HUES64 (cell line): ENCODE measurements around the gene KLRG1.

ENCODE experiments used
- H3K27ac ChIP-seq: 2 replicates; pipeline ENCODE4 v1.7.0; 2013; ENCODE audit warnings: low read depth, low read length, inconsistent platforms
- H3K27me3 ChIP-seq: 2 replicates; pipeline ENCODE4 v1.6.1; 2013; ENCODE audit warnings: mild to moderate bottlenecking, low read length; ENCODE audit not compliant: insufficient read depth
- H3K36me3 ChIP-seq: 2 replicates; pipeline ENCODE4 v1.6.1; 2013; ENCODE audit warnings: mild to moderate bottlenecking, low read length; ENCODE audit not compliant: insufficient read depth
- H3K4me1 ChIP-seq: 2 replicates; pipeline ENCODE4 v1.6.1; 2013; ENCODE audit warnings: mild to moderate bottlenecking, low read length, moderate library complexity; ENCODE audit not compliant: insufficient read depth
- H3K4me3 ChIP-seq: 2 replicates; pipeline ENCODE4 v1.5.1; 2013; ENCODE audit warnings: mild to moderate bottlenecking, low read length, moderate library complexity
- H3K9ac ChIP-seq: 2 replicates; pipeline ENCODE4 v1.6.1; 2013; ENCODE audit warnings: mild to moderate bottlenecking, low read depth, low read length
- H3K9me3 ChIP-seq: 2 replicates; pipeline ENCODE4 v1.6.1; 2013; ENCODE audit warnings: low read depth, low read length; ENCODE audit not compliant: insufficient read depth
- WGBS: fragments of 150-250, 120-280 bp; methylation state at CpG from one replicate; pipeline ENCODE4 v1.1.7; 2013; ENCODE audit warnings: missing lambda C conversion rate; 5-methylcytosine and 5-hydroxymethylcytosine counted together

KLRG1 gene

GRCh38 chr12:8953773-8954402, 35.5 kb upstream of the KLRG1 start:
- Histone ChIP-seq H3K4me3 (no peak overlapping the region), H3K27me3 (no peaks in the 10 kb centered on the region), H3K9ac (no peak overlapping the region), H3K36me3 (peaks cover 22% of the 10 kb centered on the region), H3K4me1 (peaks cover 3% of the 10 kb centered on the region; the same call in 1 of the 2 replicates), H3K27ac (no peak overlapping the region), H3K9me3 (peaks cover 35% of the 10 kb centered on the region)
- 96% methylated on average over 8 of the region's 8 CpGs for WGBS

- Histone ChIP-seq H3K27ac (no peak overlapping the region), H3K4me1 (no peaks in the 10 kb centered on the region), H3K27me3 (no peaks in the 10 kb centered on the region), H3K36me3 (peaks cover 22% of the 10 kb centered on the region), H3K9ac (no peak overlapping the region), H3K4me3 (no peak overlapping the region), H3K9me3 (peaks cover 35% of the 10 kb centered on the region)
- WGBS, result 92% methylated on average over 15 of the region's 15 CpGs
Observed at GRCh38 chr12:8956073-8956472, 33.3 kb upstream of the KLRG1 start.

GRCh38 chr12:8956772-8957171, 32.6 kb upstream of the KLRG1 start:
- H3K9me3 ChIP-seq, result peaks cover 35% of the 10 kb centered on the region
- H3K36me3 ChIP-seq, result peaks cover 22% of the 10 kb centered on the region
- H3K27ac ChIP-seq, result no peak overlapping the region
- no peak overlapping the region for H3K4me3 ChIP-seq
- no peaks in the 10 kb centered on the region for H3K4me1 ChIP-seq
- H3K27me3 ChIP-seq, result no peaks in the 10 kb centered on the region
- 95% methylated on average over 7 of the region's 7 CpGs for WGBS
- no peak overlapping the region for H3K9ac ChIP-seq

- Histone ChIP-seq H3K4me3 (no peak overlapping the region), H3K27me3 (no peaks in the 10 kb centered on the region), H3K9me3 (peaks cover 33% of the 10 kb centered on the region), H3K36me3 (peaks cover 22% of the 10 kb centered on the region), H3K27ac (no peak overlapping the region), H3K4me1 (no peaks in the 10 kb centered on the region), H3K9ac (no peak overlapping the region)
- WGBS, result 95% methylated on average over 4 of the region's 4 CpGs
Observed at GRCh38 chr12:8957561-8957960, 31.8 kb upstream of the KLRG1 start.

GRCh38 chr12:8958066-8958465, 31.3 kb upstream of the KLRG1 start:
- WGBS, result no CpG with 5 or more reads among the region's 2 CpGs
- H3K36me3 ChIP-seq, result peaks cover 21% of the 10 kb centered on the region

GRCh38 chr12:8960176-8960575, 29.2 kb upstream of the KLRG1 start:
- Histone ChIP-seq H3K36me3 (peaks cover 8% of the 10 kb centered on the region), H3K4me1 (no peaks in the 10 kb centered on the region), H3K27me3 (no peaks in the 10 kb centered on the region), H3K9ac (no peak overlapping the region), H3K27ac (no peak overlapping the region), H3K9me3 (peaks cover 9% of the 10 kb centered on the region), H3K4me3 (no peak overlapping the region)
- 94% methylated on average over 2 of the region's 2 CpGs for WGBS

More at GRCh38 chr12:8958066-8958465, 31.3 kb upstream of the KLRG1 start:
- H3K4me3 ChIP-seq, result no peak overlapping the region
- H3K27ac ChIP-seq, result no peak overlapping the region
- H3K9ac ChIP-seq, result no peak overlapping the region
- peaks cover 28% of the 10 kb centered on the region for H3K9me3 ChIP-seq
- no peaks in the 10 kb centered on the region for H3K27me3 ChIP-seq
- H3K4me1 ChIP-seq, result no peaks in the 10 kb centered on the region

GRCh38 chr12:8968761-8969160, 20.6 kb upstream of the KLRG1 start:
- H3K9ac ChIP-seq, result no peak overlapping the region
- peaks cover 25% of the 10 kb centered on the region for H3K9me3 ChIP-seq
- H3K36me3 ChIP-seq, result no peaks in the 10 kb centered on the region
- H3K27me3 ChIP-seq, result no peaks in the 10 kb centered on the region
- no peak overlapping the region for H3K4me3 ChIP-seq
- H3K4me1 ChIP-seq, result no peaks in the 10 kb centered on the region
- H3K27ac ChIP-seq, result no peak overlapping the region

GRCh38 chr12:8969861-8970411, 19.4 kb upstream of the KLRG1 start:
- no peak overlapping the region for H3K4me3 ChIP-seq
- peaks cover 25% of the 10 kb centered on the region for H3K9me3 ChIP-seq
- no peaks in the 10 kb centered on the region for H3K4me1 ChIP-seq
- no peak overlapping the region for H3K9ac ChIP-seq
- WGBS, result 78% methylated on average over 1 of the region's 2 CpGs
- H3K36me3 ChIP-seq, result no peaks in the 10 kb centered on the region
- H3K27ac ChIP-seq, result no peak overlapping the region
- H3K27me3 ChIP-seq, result no peaks in the 10 kb centered on the region

- Histone ChIP-seq H3K4me3 (no peak overlapping the region), H3K36me3 (no peaks in the 10 kb centered on the region), H3K4me1 (no peaks in the 10 kb centered on the region), H3K9ac (no peak overlapping the region), H3K27me3 (no peaks in the 10 kb centered on the region), H3K27ac (no peak overlapping the region), H3K9me3 (peaks cover 25% of the 10 kb centered on the region)
- WGBS, result 85% methylated on average over 1 of the region's 1 CpG
Observed at GRCh38 chr12:8970432-8970831, 18.9 kb upstream of the KLRG1 start.

- H3K9ac ChIP-seq, result no peak overlapping the region
- H3K27ac ChIP-seq, result no peak overlapping the region
- H3K4me3 ChIP-seq, result no peak overlapping the region
- H3K27me3 ChIP-seq, result no peaks in the 10 kb centered on the region
- no peaks in the 10 kb centered on the region for H3K36me3 ChIP-seq
- H3K4me1 ChIP-seq, result no peaks in the 10 kb centered on the region
- H3K9me3 ChIP-seq, result no peaks in the 10 kb centered on the region
- 90% methylated on average over 3 of the region's 3 CpGs for WGBS
Observed at GRCh38 chr12:8980137-8980536, 9.2 kb upstream of the KLRG1 start.

- no peaks in the 10 kb centered on the region for H3K36me3 ChIP-seq
- no peak overlapping the region for H3K27ac ChIP-seq
- H3K4me3 ChIP-seq, result no peak overlapping the region
- no peaks in the 10 kb centered on the region for H3K27me3 ChIP-seq
- no peaks in the 10 kb centered on the region for H3K4me1 ChIP-seq
- no peaks in the 10 kb centered on the region for H3K9me3 ChIP-seq
- 75% methylated on average over 1 of the region's 1 CpG for WGBS
- no peak overlapping the region for H3K9ac ChIP-seq
Observed at GRCh38 chr12:8985213-8985754, 4.1 kb upstream of the KLRG1 start.
